HG03378 (cell line): ENCODE results near the gene OR10C1.

Experiments
- ATAC-seq: cut with Tn5 transposase; IDR thresholded peaks from one replicate; pipeline ENCODE4 v1.9.1; 2021; ENCODE audit warnings: mild to moderate bottlenecking, moderate library complexity; ENCODE audit not compliant: unreplicated experiment

Gene OR10C1

GRCh38 chr6:29474996-29475395 is 35.9 kb downstream of the OR10C1 start:
- no peak for ATAC-seq

GRCh38 chr6:29477923-29478450 is 38.9 kb downstream of the OR10C1 start:
- no peak for ATAC-seq

- ATAC-seq: no peak
Observed at GRCh38 chr6:29478740-29479139, 39.6 kb downstream of the OR10C1 start.

- no peak for ATAC-seq
Observed at GRCh38 chr6:29479560-29479959, 40.5 kb downstream of the OR10C1 start.

GRCh38 chr6:29483186-29483585 is 44.1 kb downstream of the OR10C1 start:
- ATAC-seq: no peak

GRCh38 chr6:29483735-29484134 is 44.6 kb downstream of the OR10C1 start:
- no peak for ATAC-seq

- no peak for ATAC-seq
Observed at GRCh38 chr6:29486577-29486976, 47.5 kb downstream of the OR10C1 start.

GRCh38 chr6:29487131-29487530 is 48.0 kb downstream of the OR10C1 start:
- ATAC-seq: no peak

- ATAC-seq: no peak
Observed at GRCh38 chr6:29487660-29488059, 48.6 kb downstream of the OR10C1 start, which contains the start of gene MAS1L. MAS1L (minus strand) TSS chr6:29487956; CDS start chr6:29487902, 54 bp downstream.

- no peak for ATAC-seq
Observed at GRCh38 chr6:29488874-29489273, 49.8 kb downstream of the OR10C1 start.

- ATAC-seq: no peak
Observed at GRCh38 chr6:29489286-29489685, 50.2 kb downstream of the OR10C1 start.

- no peak for ATAC-seq
Observed at GRCh38 chr6:29490055-29490454, 50.9 kb downstream of the OR10C1 start.

- ATAC-seq: no peak
Observed at GRCh38 chr6:29490552-29490951, 51.4 kb downstream of the OR10C1 start.
